Uterus (tissue), 4 donors: ENCODE data around the gene MST1. TPM values are rescaled to one million over a fixed set of nuclear protein-coding genes. Genes with fewer than 3 reads are reported as not detected.

Source experiments
- DNase-seq, 2 donors: peaks; one replicate each; pipeline ENCODE4 v3.0.0-alpha.2; 2019 to 2020
- H3K27ac ChIP-seq, 2 donors: fragments of 200-600 bp; sonication (generic); 1 replicate in 1 of 2; 2 replicates in 1 of 2; pipeline ENCODE4 v1.5.1; 2016 to 2018
- H3K27me3 ChIP-seq, 2 donors: fragments of 200-600 bp; sonication (generic); one replicate each; pipeline ENCODE4 v1.5.1; 2018 to 2019; ENCODE audit warnings: control low read depth in 1 of 2
- H3K36me3 ChIP-seq, 2 donors: fragments of 200-600 bp; sonication (generic); one replicate each; pipeline ENCODE4 v1.5.1; 2019; ENCODE audit warnings: control low read depth in 1 of 2
- H3K4me1 ChIP-seq, 2 donors: fragments of 200-600 bp; sonication (generic); one replicate each; pipeline ENCODE4 v1.5.1; 2018 to 2019; ENCODE audit warnings: control low read depth in 1 of 2
- H3K4me3 ChIP-seq, 2 donors: fragments of 200-600 bp; sonication (generic); 1 replicate in 1 of 2; 2 replicates in 1 of 2; pipeline ENCODE4 v1.5.1; 2018 to 2019; ENCODE audit warnings: mild to moderate bottlenecking in 1 of 2
- H3K9me3 ChIP-seq, 2 donors: fragments of 200-600 bp; sonication (generic); one replicate each; pipeline ENCODE4 v1.5.1; 2019; ENCODE audit warnings: control low read depth in 1 of 2
- CTCF ChIP-seq, 4 experiments: fragments of 200-600 bp in 2 of 4; fragments of 450-650 bp in 2 of 4; sonication (generic) in 2 of 4; IDR thresholded peaks; one replicate each; pipeline ENCODE4 v1.5.1; 2016 to 2019; ENCODE audit warnings: antibody characterized with exemption in 4 of 4, mild to moderate bottlenecking in 2 of 4, moderate library complexity in 1 of 4
- POLR2A ChIP-seq, 2 donors: fragments of 450-650 bp; IDR thresholded peaks; one replicate each; pipeline ENCODE4 v1.6.1; 2016; ENCODE audit warnings: antibody characterized with exemption in 2 of 2, mild to moderate bottlenecking in 1 of 2, moderate library complexity in 1 of 2
- intact Hi-C: fragments of 100-400 bp; cut with DNase I; formaldehyde crosslinking; loops from one replicate; pipeline ENCODE4 v1.15.1; 2023; ENCODE audit warnings: low total_unique reads
- total RNA-seq, 4 donors: library from RNA; depleted of rRNA in 3 of 4; stranded (reverse); fragments of >200 nt in 3 of 4; gene quantifications; one replicate each; pipeline versions ENCODE4 v1.1.0 to v1.2.4, GENCODE V29; 2014 to 2023
- donor health status: DM: yes; HTN: yes; CAD: no.

MST1 gene
- total RNA-seq, 4 donors from 2014 or later = 5.1 to 11.5 (median 10.4) TPM; not detected in 1

- no peaks in the 10 kb centered on the region for H3K36me3 ChIP-seq
- H3K4me1 ChIP-seq = peaks cover 0 to 4% of the 10 kb centered on the region in 2 donors
- no peaks in the 10 kb centered on the region for H3K9me3 ChIP-seq
- peak in 1 of 2 donors; percentile 14 for DNase-seq
- intact Hi-C loops = no loop called here
- H3K4me3 ChIP-seq = no peak overlapping the region
- no peaks in the 10 kb centered on the region for H3K27me3 ChIP-seq
- no peak overlapping the region for H3K27ac ChIP-seq
- TF ChIP-seq CTCF (IDR thresholded peaks at IDR 0.05) (no peak), POLR2A (IDR thresholded peaks at IDR 0.05) (no peak)
These were observed 26.9 kb upstream of the MST1 start for GRCh38 chr3:49716169-49716568.

GRCh38 chr3:49715611-49716121 is 26.4 kb upstream of the MST1 start:
- Histone ChIP-seq H3K4me1 (peaks cover 0 to 4% of the 10 kb centered on the region in 2 donors), H3K36me3 (no peaks in the 10 kb centered on the region), H3K27me3 (no peaks in the 10 kb centered on the region), H3K27ac (no peak overlapping the region), H3K4me3 (no peak overlapping the region), H3K9me3 (no peaks in the 10 kb centered on the region)
- intact Hi-C loops = no loop called here
- TF ChIP-seq CTCF (IDR thresholded peaks at IDR 0.05) = no peak
- no peak for TF ChIP-seq POLR2A (IDR thresholded peaks at IDR 0.05)
- DNase-seq = peak in 1 of 2 donors; percentile 22

GRCh38 chr3:49714728-49715550 is 25.7 kb upstream of the MST1 start:
- Histone ChIP-seq H3K4me1 (peaks cover 0 to 4% of the 10 kb centered on the region in 2 donors), H3K27ac (no peak overlapping the region), H3K27me3 (no peaks in the 10 kb centered on the region), H3K9me3 (no peaks in the 10 kb centered on the region), H3K4me3 (no peak overlapping the region), H3K36me3 (no peaks in the 10 kb centered on the region)
- TF ChIP-seq POLR2A (IDR thresholded peaks at IDR 0.05) (no peak), CTCF (IDR thresholded peaks at IDR 0.05) (no peak)
- intact Hi-C loops = no loop called here
- DNase-seq = no peak

- no peaks in the 10 kb centered on the region for H3K9me3 ChIP-seq
- no peaks in the 10 kb centered on the region for H3K27me3 ChIP-seq
- H3K4me3 ChIP-seq = no peak overlapping the region
- intact Hi-C loops = no loop called here
- H3K4me1 ChIP-seq = no peaks in the 10 kb centered on the region
- no peaks in the 10 kb centered on the region for H3K36me3 ChIP-seq
- DNase-seq = peak; percentile 11 to 13
- TF ChIP-seq CTCF (IDR thresholded peaks at IDR 0.05) (no peak), POLR2A (IDR thresholded peaks at IDR 0.05) (no peak)
- H3K27ac ChIP-seq = no peak overlapping the region
These were observed 24.2 kb upstream of the MST1 start for GRCh38 chr3:49713336-49714105.
